Measurements from ENCODE around the gene KIF11.

KIF11 gene

GRCh38 chr10:92571649-92572048, 21.3 kb upstream of the KIF11 start:
- no peaks in the 10 kb centered on the region for H3K27me3 ChIP-seq (replicated peaks; ENCODE audit: control insufficient read depth, insufficient read depth, low read length)
- no peak for DNase-seq (ENCODE audit: extremely low read depth, insufficient read length)
- H3K36me3 ChIP-seq (ENCODE audit: control insufficient read depth, insufficient read depth, low read length): no peaks in the 10 kb centered on the region
- TF ChIP-seq CTCF (IDR thresholded peaks at IDR 0.05; ENCODE audit: insufficient read depth, low read length, poor library complexity, severe bottlenecking): no peak
- no peak overlapping the region for H3K4me3 ChIP-seq (replicated peaks; ENCODE audit: low read depth, low read length)

DNA sequence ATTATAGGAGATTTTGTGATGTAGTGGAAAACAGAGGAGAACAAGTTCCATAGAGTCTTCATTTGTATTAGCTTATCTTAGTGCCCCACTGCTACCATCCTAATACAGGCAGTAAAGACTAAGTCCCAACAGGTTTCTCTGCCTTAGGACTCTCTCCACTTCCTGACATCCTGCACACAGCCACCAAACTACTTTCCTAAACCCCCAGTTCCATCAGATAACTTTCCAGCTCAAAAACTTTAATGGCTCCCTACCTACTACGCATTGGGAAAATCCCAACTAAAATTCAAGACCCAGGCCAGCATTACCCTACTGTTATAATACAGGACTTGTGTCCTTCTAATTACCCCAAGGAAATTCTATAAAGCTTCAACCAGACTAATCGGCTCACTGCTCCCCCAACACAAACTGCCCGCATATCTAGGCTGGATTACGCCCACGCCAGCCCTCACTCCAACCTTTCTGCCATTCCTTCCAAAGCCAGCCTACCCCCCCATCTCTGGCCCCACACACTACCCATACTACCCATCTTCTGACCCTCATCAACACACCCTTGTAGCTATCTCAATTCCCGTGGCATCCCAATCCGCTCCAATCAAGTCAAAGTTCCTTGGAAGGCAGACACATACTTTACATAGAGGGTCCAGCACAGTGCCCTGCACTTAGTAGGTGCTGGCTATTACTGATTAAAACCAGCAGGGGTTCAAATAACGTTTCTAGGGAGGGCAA, 20.4 kb upstream of the KIF11 start:
- Histone ChIP-seq H3K36me3 (ENCODE audit: control insufficient read depth, insufficient read depth, low read length) (no peaks in the 10 kb centered on the region), H3K27me3 (replicated peaks; ENCODE audit: control insufficient read depth, insufficient read depth, low read length) (no peaks in the 10 kb centered on the region), H3K4me3 (replicated peaks; ENCODE audit: low read depth, low read length) (peak overlapping the region; percentile 91)
- no peak for DNase-seq (ENCODE audit: extremely low read depth, insufficient read length)
- TF ChIP-seq CTCF (IDR thresholded peaks at IDR 0.05; ENCODE audit: insufficient read depth, low read length, poor library complexity, severe bottlenecking): no peak

DNA sequence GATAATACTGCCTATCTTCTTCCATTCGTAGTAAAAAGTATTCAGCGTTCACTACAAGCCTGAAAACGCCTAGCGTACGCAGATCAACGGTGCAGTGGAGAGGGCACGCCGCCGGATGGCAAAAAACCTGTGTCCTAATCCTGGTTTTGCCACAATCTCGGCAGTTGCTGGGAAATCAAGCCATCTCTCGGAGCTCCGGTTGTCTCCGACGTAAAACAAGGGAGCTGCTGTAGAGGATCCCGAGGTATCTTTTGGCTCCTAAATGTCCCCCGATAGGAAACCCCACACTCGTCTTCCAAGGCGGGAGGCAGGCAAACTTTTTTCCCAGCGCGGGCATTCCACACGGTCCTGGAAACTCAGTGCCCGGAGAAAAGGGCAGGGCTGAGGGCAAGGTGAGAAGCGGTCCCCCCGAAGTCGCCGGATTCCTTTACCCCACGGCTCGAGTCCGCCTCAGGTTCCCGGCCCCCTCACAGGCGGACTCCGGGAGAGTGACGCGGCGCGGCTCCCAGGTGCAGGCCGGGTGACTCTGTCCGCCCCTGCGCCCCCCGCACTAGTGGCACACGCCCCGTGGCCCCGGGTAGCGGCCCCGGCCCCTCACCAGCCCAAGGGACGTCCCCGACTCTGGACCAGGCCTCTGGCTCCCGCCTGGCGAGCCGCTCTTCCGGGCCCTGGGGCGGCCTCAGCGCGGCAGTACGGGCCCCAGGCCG, 19.7 kb upstream of the KIF11 start:
- no peak for DNase-seq (ENCODE audit: extremely low read depth, insufficient read length)

GRCh38 chr10:92573798-92574547, 19.0 kb upstream of the KIF11 start, which contains the start of gene IDE:
Gene IDE (minus strand): TSS chr10:92574093. CDS start chr10:92574019, 74 bp downstream.
- Histone ChIP-seq H3K27me3 (replicated peaks; ENCODE audit: control insufficient read depth, insufficient read depth, low read length) (no peaks in the 10 kb centered on the region), H3K4me3 (replicated peaks; ENCODE audit: low read depth, low read length) (peak within 1 kb of the TSS; percentile 91), H3K36me3 (ENCODE audit: control insufficient read depth, insufficient read depth, low read length) (no peaks in the 10 kb centered on the region)
- peak; percentile 95 for DNase-seq (ENCODE audit: extremely low read depth, insufficient read length)
- peak; percentile 97 for TF ChIP-seq CTCF (IDR thresholded peaks at IDR 0.05; ENCODE audit: insufficient read depth, low read length, poor library complexity, severe bottlenecking)

More for the DNA sequence above, 19.7 kb upstream of the KIF11 start:
- H3K4me3 ChIP-seq (replicated peaks; ENCODE audit: low read depth, low read length): peak overlapping the region; percentile 91
- no peaks in the 10 kb centered on the region for H3K27me3 ChIP-seq (replicated peaks; ENCODE audit: control insufficient read depth, insufficient read depth, low read length)
- no peak for TF ChIP-seq CTCF (IDR thresholded peaks at IDR 0.05; ENCODE audit: insufficient read depth, low read length, poor library complexity, severe bottlenecking)
- H3K36me3 ChIP-seq (ENCODE audit: control insufficient read depth, insufficient read depth, low read length): no peaks in the 10 kb centered on the region

DNA sequence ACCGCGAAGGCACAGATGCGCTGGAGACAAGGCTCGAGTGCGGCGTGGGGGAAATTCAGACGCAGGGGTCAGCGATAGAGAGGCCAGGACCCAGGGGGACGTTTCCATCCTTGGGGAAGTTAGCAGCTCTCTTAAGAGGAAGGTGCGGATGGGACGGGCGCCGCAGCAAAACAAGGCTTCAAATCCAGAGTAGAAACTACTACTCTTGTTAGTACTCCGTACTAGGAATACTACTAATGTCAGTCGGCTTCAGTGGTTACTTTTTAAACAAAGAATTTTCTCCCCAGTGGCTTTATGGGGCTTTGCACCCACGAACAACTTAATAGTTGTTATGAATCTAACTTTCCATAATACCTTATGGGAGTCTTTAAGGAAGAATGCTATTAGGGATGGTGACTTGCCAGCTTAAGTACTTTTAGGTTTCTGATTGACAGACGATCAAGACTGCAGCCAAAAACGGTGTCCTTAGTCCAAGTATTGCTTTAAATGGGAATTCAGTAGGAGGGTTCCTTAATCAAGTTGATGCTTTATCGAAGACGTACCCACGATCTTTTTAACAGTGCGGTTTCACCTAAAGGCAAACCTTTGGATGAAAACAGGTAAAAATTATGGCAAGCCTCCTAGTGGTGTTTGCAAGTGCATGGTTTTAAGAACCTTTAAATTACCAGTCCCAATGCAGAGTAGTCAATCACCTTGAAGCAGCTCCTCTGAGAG, 18.2 kb upstream of the KIF11 start:
- peak; percentile 37 for TF ChIP-seq CTCF (IDR thresholded peaks at IDR 0.05; ENCODE audit: insufficient read depth, low read length, poor library complexity, severe bottlenecking)
- Histone ChIP-seq H3K36me3 (ENCODE audit: control insufficient read depth, insufficient read depth, low read length) (no peaks in the 10 kb centered on the region), H3K27me3 (replicated peaks; ENCODE audit: control insufficient read depth, insufficient read depth, low read length) (no peaks in the 10 kb centered on the region), H3K4me3 (replicated peaks; ENCODE audit: low read depth, low read length) (peak overlapping the region; percentile 91)
- no peak for DNase-seq (ENCODE audit: extremely low read depth, insufficient read length)
